ENCODE measurements around the gene MFGE8.
A peak's percentile ranks its signal among the peaks of the same experiment; 100 is the strongest.

The MFGE8 gene

GRCh38 chr15:88881775-88882174 is 31.4 kb downstream of the MFGE8 start:
- TF ChIP-seq CTCF (IDR thresholded peaks at IDR 0.05; ENCODE audit: borderline replicate concordance, control extremely low read depth, extremely low read depth, insufficient read depth, missing control alignments) = no peak
- in situ Hi-C loops (cut with MboI; ENCODE audit: low sequenced_read_pairs, unreplicated experiment) = no loop called here
- no peak for DNase-seq (ENCODE audit: low spot score)

GRCh38 chr15:88880944-88881740 is 32.0 kb downstream of the MFGE8 start:
- TF ChIP-seq CTCF (IDR thresholded peaks at IDR 0.05; ENCODE audit: borderline replicate concordance, control extremely low read depth, extremely low read depth, insufficient read depth, missing control alignments) = no peak
- in situ Hi-C loops (cut with MboI; ENCODE audit: low sequenced_read_pairs, unreplicated experiment) = no loop called here
- DNase-seq (ENCODE audit: low spot score) = no peak

- peak; percentile 81 for DNase-seq (ENCODE audit: low spot score)
- peak; percentile 55 for TF ChIP-seq CTCF (IDR thresholded peaks at IDR 0.05; ENCODE audit: borderline replicate concordance, control extremely low read depth, extremely low read depth, insufficient read depth, missing control alignments)
- in situ Hi-C loops (cut with MboI; ENCODE audit: low sequenced_read_pairs, unreplicated experiment) = no loop called here
Measured at GRCh38 chr15:88878720-88879184, 34.4 kb downstream of the MFGE8 start.

- no peak for DNase-seq (ENCODE audit: low spot score)
- TF ChIP-seq CTCF (IDR thresholded peaks at IDR 0.05; ENCODE audit: borderline replicate concordance, control extremely low read depth, extremely low read depth, insufficient read depth, missing control alignments) = no peak
- in situ Hi-C loops (cut with MboI; ENCODE audit: low sequenced_read_pairs, unreplicated experiment) = no loop called here
Measured at GRCh38 chr15:88877906-88878305, 35.3 kb downstream of the MFGE8 start.

- no peak for TF ChIP-seq CTCF (IDR thresholded peaks at IDR 0.05; ENCODE audit: borderline replicate concordance, control extremely low read depth, extremely low read depth, insufficient read depth, missing control alignments)
- DNase-seq (ENCODE audit: low spot score) = no peak
- in situ Hi-C loops (cut with MboI; ENCODE audit: low sequenced_read_pairs, unreplicated experiment) = no loop called here
Measured at GRCh38 chr15:88877415-88877814, 35.8 kb downstream of the MFGE8 start.

GRCh38 chr15:88876573-88876972 is 36.6 kb downstream of the MFGE8 start:
- no peak for TF ChIP-seq CTCF (IDR thresholded peaks at IDR 0.05; ENCODE audit: borderline replicate concordance, control extremely low read depth, extremely low read depth, insufficient read depth, missing control alignments)
- DNase-seq (ENCODE audit: low spot score) = no peak
- in situ Hi-C loops (cut with MboI; ENCODE audit: low sequenced_read_pairs, unreplicated experiment) = no loop called here
